HL-60 (cell line): ENCODE data around the gene ARMC10.
A peak's percentile ranks its signal among the peaks of the same experiment; 100 is the strongest.

Experiments
- DNase-seq, 2 experiments: peaks; one replicate each; pipeline ENCODE4 v3.0.0-alpha.2; 2010 to 2020; ENCODE audit warnings: low read depth in 1 of 2, low spot score in 1 of 2
- H3K27ac ChIP-seq: fragments of 250-450 bp; sonication (Bioruptor Pico); replicated peaks from 2 replicates; pipeline ENCODE4 v1.5.1; 2020; ENCODE audit warnings: mild to moderate bottlenecking, moderate library complexity
- H3K27me3 ChIP-seq: fragments of 250-450 bp; sonication (Bioruptor Pico); 2 replicates; pipeline ENCODE4 v1.5.1; 2021; ENCODE audit warnings: mild to moderate bottlenecking, moderate library complexity; ENCODE audit not compliant: insufficient read depth, poor library complexity, severe bottlenecking
- H3K4me3 ChIP-seq: replicated peaks from 2 replicates; pipeline ENCODE4 v1.5.1; 2011; ENCODE audit warnings: mild to moderate bottlenecking, control low read depth, low read length; ENCODE audit not compliant: insufficient read depth
- GABPA ChIP-seq: IDR thresholded peaks from 2 replicates; pipeline ENCODE4 v1.6.1; 2012; ENCODE audit warnings: low read depth
- POLR2AphosphoS5 ChIP-seq: IDR thresholded peaks from 2 replicates; pipeline ENCODE4 v1.6.1; 2012; ENCODE audit warnings: low read depth
- SPI1 ChIP-seq: IDR thresholded peaks from 2 replicates; pipeline ENCODE4 v1.6.1; 2012; ENCODE audit warnings: low read depth, mild to moderate bottlenecking, borderline replicate concordance
- TF ChIP-seq, protein P1 (sequence below): IDR thresholded peaks from one replicate; pipeline ENCODE4 v1.5.1; 2011; ENCODE audit warnings: low read length, control low read depth, inconsistent platforms; ENCODE audit not compliant: insufficient read depth
- TF ChIP-seq, protein P2 (sequence below): IDR thresholded peaks from 2 replicates; pipeline ENCODE4 v1.6.1; 2012; ENCODE audit warnings: low read depth; ENCODE audit not compliant: insufficient replicate concordance

ARMC10 gene

DNA sequence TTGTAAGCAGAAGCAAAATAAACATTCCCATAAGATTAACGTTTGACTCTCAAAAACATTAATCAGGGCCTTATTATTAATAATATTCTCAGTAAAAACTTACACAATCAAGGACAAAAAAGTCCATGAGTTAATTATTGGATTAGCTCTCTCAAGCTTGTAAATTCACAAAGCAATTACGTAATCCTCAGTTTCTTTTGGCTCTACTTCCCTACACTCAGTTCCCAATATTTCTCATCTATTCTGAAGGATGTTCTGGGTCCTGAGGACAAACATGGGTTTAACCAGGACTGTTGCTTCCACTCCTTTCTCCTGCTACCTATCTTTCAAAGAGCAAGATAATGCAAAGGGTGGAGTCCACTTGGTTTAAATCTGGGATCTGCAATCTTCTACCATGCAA lies 15.5 kb upstream of the ARMC10 start:
- DNase-seq = no peak
- TF ChIP-seq GABPA (no peak), SPI1 (peak; percentile 31; the same call in 1 of the 2 replicates)
- Histone ChIP-seq H3K27me3 (no peaks in the 10 kb centered on the region), H3K27ac (no peak overlapping the region), H3K4me3 (no peak overlapping the region)

DNA sequence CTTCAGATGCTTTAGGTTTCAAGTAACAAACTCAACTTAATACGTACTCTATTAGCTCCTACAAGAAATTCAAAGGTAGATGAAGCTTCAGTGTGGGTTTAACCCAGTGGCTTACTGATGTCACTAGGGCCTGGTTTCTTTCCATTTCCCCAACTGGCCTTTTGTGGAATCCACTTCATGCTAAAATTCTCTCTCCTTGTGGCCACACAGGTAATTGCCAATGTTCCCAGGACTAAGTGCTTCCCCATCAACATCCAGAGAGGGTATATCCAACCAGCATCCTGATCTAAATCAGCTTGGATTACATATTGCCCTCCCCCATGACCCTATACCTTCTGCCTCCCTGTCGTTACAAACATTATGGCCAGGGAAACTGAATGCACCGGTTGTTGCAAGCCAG lies 11.0 kb upstream of the ARMC10 start:
- TF ChIP-seq GABPA = no peak
- TF ChIP-seq, protein P1, sequence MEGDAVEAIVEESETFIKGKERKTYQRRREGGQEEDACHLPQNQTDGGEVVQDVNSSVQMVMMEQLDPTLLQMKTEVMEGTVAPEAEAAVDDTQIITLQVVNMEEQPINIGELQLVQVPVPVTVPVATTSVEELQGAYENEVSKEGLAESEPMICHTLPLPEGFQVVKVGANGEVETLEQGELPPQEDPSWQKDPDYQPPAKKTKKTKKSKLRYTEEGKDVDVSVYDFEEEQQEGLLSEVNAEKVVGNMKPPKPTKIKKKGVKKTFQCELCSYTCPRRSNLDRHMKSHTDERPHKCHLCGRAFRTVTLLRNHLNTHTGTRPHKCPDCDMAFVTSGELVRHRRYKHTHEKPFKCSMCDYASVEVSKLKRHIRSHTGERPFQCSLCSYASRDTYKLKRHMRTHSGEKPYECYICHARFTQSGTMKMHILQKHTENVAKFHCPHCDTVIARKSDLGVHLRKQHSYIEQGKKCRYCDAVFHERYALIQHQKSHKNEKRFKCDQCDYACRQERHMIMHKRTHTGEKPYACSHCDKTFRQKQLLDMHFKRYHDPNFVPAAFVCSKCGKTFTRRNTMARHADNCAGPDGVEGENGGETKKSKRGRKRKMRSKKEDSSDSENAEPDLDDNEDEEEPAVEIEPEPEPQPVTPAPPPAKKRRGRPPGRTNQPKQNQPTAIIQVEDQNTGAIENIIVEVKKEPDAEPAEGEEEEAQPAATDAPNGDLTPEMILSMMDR = no peak
- no peak for TF ChIP-seq POLR2AphosphoS5
- TF ChIP-seq, protein P2, sequence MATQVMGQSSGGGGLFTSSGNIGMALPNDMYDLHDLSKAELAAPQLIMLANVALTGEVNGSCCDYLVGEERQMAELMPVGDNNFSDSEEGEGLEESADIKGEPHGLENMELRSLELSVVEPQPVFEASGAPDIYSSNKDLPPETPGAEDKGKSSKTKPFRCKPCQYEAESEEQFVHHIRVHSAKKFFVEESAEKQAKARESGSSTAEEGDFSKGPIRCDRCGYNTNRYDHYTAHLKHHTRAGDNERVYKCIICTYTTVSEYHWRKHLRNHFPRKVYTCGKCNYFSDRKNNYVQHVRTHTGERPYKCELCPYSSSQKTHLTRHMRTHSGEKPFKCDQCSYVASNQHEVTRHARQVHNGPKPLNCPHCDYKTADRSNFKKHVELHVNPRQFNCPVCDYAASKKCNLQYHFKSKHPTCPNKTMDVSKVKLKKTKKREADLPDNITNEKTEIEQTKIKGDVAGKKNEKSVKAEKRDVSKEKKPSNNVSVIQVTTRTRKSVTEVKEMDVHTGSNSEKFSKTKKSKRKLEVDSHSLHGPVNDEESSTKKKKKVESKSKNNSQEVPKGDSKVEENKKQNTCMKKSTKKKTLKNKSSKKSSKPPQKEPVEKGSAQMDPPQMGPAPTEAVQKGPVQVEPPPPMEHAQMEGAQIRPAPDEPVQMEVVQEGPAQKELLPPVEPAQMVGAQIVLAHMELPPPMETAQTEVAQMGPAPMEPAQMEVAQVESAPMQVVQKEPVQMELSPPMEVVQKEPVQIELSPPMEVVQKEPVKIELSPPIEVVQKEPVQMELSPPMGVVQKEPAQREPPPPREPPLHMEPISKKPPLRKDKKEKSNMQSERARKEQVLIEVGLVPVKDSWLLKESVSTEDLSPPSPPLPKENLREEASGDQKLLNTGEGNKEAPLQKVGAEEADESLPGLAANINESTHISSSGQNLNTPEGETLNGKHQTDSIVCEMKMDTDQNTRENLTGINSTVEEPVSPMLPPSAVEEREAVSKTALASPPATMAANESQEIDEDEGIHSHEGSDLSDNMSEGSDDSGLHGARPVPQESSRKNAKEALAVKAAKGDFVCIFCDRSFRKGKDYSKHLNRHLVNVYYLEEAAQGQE = no peak
- no peak for TF ChIP-seq SPI1
- H3K27me3 ChIP-seq = no peaks in the 10 kb centered on the region
- no peak overlapping the region for H3K27ac ChIP-seq
- no peak for DNase-seq
- H3K4me3 ChIP-seq = no peak overlapping the region

DNA sequence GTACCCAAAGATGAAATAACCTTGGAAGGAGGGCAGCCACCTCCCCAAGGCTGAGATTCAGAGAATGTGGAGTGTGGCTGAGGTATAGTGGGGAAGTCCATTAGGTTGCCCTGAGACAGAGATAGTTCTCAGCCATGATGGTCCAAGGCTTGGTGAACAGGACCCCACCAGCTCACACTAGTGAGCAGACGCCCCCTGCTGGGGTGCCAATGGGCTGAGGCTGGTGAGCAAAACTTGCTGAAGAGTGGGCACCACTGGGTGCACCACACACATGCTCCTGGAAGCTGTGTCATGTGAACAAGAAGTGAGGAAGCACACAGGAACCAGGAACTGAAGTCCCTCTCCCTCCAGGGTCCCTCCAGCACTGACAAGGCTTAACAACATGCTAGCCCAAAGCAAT lies 9.3 kb upstream of the ARMC10 start:
- H3K4me3 ChIP-seq = no peak overlapping the region
- no peaks in the 10 kb centered on the region for H3K27me3 ChIP-seq
- H3K27ac ChIP-seq = no peak overlapping the region
- no peak for TF ChIP-seq POLR2AphosphoS5
- TF ChIP-seq, protein P1 = peak; percentile 45
- DNase-seq = peak in 1 of 2 experiments; percentile 68

DNA sequence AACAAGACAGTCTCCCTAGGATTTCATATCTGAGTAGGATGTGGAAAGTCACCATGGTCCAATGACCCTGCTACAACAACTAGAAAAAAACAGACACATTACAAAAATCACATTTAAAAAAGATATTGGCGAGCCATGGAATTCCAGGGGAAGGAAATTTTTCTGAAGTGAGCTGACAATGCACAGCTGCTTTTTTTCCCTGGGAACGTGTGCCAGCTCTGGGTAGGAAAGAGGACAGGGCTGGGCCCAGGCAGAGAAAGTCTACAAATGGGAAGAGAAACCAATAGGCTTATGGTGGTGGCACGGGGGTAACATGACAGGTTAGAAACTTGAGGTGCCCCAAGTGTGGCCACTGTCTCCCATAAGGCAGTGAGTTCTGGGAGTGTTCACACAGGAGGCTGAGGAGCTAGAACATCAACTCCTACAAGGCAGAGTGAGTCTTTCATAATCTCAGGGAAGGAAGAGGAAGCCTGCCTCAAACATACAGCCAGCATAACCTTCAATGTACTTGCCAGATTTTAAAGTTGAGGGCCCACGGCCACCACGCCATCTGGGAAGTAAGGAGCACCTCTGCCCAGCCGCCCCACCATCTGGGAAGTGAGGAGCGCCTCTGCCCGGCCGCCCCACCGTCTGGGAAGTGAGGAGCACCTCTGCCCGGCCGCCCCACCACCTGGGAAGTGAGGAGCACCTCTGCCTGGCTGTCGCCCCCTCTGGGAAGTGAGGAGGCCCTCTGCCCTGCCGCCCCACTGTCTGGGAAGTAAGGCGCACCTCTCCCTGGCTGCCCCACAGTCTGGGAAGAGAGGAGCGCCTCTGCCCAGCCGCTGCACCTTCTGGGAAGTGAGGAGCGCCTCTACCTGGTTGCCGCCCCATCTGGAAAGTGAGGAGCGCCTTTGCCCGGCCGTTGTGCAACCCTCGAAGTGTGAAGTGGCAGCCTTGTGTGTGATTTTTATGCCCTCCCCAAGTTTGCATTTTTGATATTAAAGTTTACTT lies 6.2 kb upstream of the ARMC10 start:
- Histone ChIP-seq H3K27ac (no peak overlapping the region), H3K4me3 (no peak overlapping the region), H3K27me3 (no peaks in the 10 kb centered on the region)
- TF ChIP-seq POLR2AphosphoS5 (no peak), GABPA (no peak), SPI1 (no peak)
- TF ChIP-seq, protein P2 = no peak
- TF ChIP-seq, protein P1 = no peak
- no peak for DNase-seq
